ENCODE results near the gene C2CD4D. TPM values are rescaled to one million over a fixed set of nuclear protein-coding genes. Genes with fewer than 3 reads are reported as not detected.

C2CD4D gene
- total RNA-seq, 1 experiment from 2014 or later, result 0.94 TPM

- ChIA-PET CTCF (interaction anchor here (0.9 to 1.1 kb wide), 3 partner anchors 10 to 191 kb away, joined by 3 to 4 read pairs (median 4); no protein-coding TSS in a partner anchor), POLR2A (no interaction called here)
- H3K4me3 Mint-ChIP-seq, result no peak overlapping the region
- no peak overlapping the region for H3K27ac Mint-ChIP-seq
- H3K36me3 Mint-ChIP-seq, result no peaks in the 10 kb centered on the region
- no peaks in the 10 kb centered on the region for H3K9me3 Mint-ChIP-seq
- DNase-seq (ENCODE audit: low spot score) (no peak), ATAC-seq (no peak)
- TF ChIP-seq ZBTB21 (CRISPR knock-in tag; IDR thresholded peaks at IDR 0.05; ENCODE audit: borderline replicate concordance), result no peak
- TF ChIP-seq TP53 (CRISPR knock-in tag; IDR thresholded peaks at IDR 0.05), result no peak
- TF ChIP-seq HMGXB4 (CRISPR knock-in tag; IDR thresholded peaks at IDR 0.05), result no peak
- TF ChIP-seq SMAD4 (CRISPR knock-in tag; IDR thresholded peaks at IDR 0.05), result no peak
- TF ChIP-seq MXD4 (CRISPR knock-in tag; IDR thresholded peaks at IDR 0.05; ENCODE audit: borderline replicate concordance), result no peak
- no peak for TF ChIP-seq NR2C2 (CRISPR knock-in tag; IDR thresholded peaks at IDR 0.05)
- TF ChIP-seq OVOL2 (CRISPR knock-in tag; IDR thresholded peaks at IDR 0.05; ENCODE audit: borderline replicate concordance), result no peak
- TF ChIP-seq NR3C1 (CRISPR knock-in tag; conservative IDR thresholded peaks at IDR 0.05; ENCODE audit: low read depth), result no peak
- TF ChIP-seq ZNF671 (CRISPR knock-in tag; IDR thresholded peaks at IDR 0.05), result no peak
- no peak for TF ChIP-seq ZNF317 (CRISPR knock-in tag; IDR thresholded peaks at IDR 0.05; ENCODE audit: borderline replicate concordance, low read depth)
- TF ChIP-seq CDX4 (CRISPR knock-in tag; IDR thresholded peaks at IDR 0.05; ENCODE audit: borderline replicate concordance), result no peak
- no peak for TF ChIP-seq CREM (CRISPR knock-in tag; IDR thresholded peaks at IDR 0.05)
- peaks cover 14% of the 10 kb centered on the region for H3K4me1 Mint-ChIP-seq
- no peaks in the 10 kb centered on the region; the same call in 1 of the 2 replicates for H3K27me3 Mint-ChIP-seq (ENCODE audit: low read depth)
Observed at GRCh38 chr1:151811181-151811580, 28.4 kb downstream of the C2CD4D start.

- no peaks in the 10 kb centered on the region for H3K9me3 Mint-ChIP-seq
- no peak overlapping the region for H3K4me3 Mint-ChIP-seq
- peak overlapping the region; percentile 55 for H3K27ac Mint-ChIP-seq
- DNase-seq (ENCODE audit: low spot score), result no peak
- H3K36me3 Mint-ChIP-seq, result no peaks in the 10 kb centered on the region
- CTCF ChIA-PET, result interaction anchor here (1.1 kb wide), 2 partner anchors 9 to 93 kb away, joined by 3 to 4 read pairs; partner anchors contain the start of gene CELF3
- no peaks in the 10 kb centered on the region; the same call in 1 of the 2 replicates for H3K27me3 Mint-ChIP-seq (ENCODE audit: low read depth)
- H3K4me1 Mint-ChIP-seq, result peaks cover 14% of the 10 kb centered on the region
- no peak for ATAC-seq
- POLR2A ChIA-PET, result no interaction called here
- TF ChIP-seq ATF6 (CRISPR knock-in tag; IDR thresholded peaks at IDR 0.05), result no peak
- no peak for TF ChIP-seq ZBTB43 (CRISPR knock-in tag; IDR thresholded peaks at IDR 0.05)
- TF ChIP-seq HMGXB4 (CRISPR knock-in tag; IDR thresholded peaks at IDR 0.05), result no peak
- TF ChIP-seq FOXJ3 (CRISPR knock-in tag; IDR thresholded peaks at IDR 0.05; ENCODE audit: borderline replicate concordance), result no peak
- no peak for TF ChIP-seq ZNF138 (CRISPR knock-in tag; conservative IDR thresholded peaks at IDR 0.05)
- TF ChIP-seq IRF1 (CRISPR knock-in tag; IDR thresholded peaks at IDR 0.05), result no peak
- no peak for TF ChIP-seq CDX4 (CRISPR knock-in tag; IDR thresholded peaks at IDR 0.05; ENCODE audit: borderline replicate concordance)
- TF ChIP-seq MXD4 (CRISPR knock-in tag; IDR thresholded peaks at IDR 0.05; ENCODE audit: borderline replicate concordance), result no peak
- no peak for TF ChIP-seq USF2 (CRISPR knock-in tag; IDR thresholded peaks at IDR 0.05)
- TF ChIP-seq TEAD4 (CRISPR knock-in tag; IDR thresholded peaks at IDR 0.05), result no peak
- TF ChIP-seq TEAD1 (CRISPR knock-in tag; IDR thresholded peaks at IDR 0.05), result no peak
- no peak for TF ChIP-seq CTCF (IDR thresholded peaks at IDR 0.05)
Observed at GRCh38 chr1:151809985-151810556, 29.5 kb downstream of the C2CD4D start.

All from WTC11 (cell line).